Left ventricle myocardium superior (tissue), 1 donor: ENCODE data around the gene BMPR1B. TPM values are rescaled to one million over a fixed set of nuclear protein-coding genes. Genes with fewer than 3 reads are reported as not detected.
"Not testable (repeated sequence)": the region's sequence is repeated elsewhere in the genome, so short reads cannot be mapped to it uniquely, and the experiment has no call there.

Source experiments
- ATAC-seq: fragments of 200-7000 bp; cut with Tn5 transposase; one replicate; pipeline ENCODE4 v1.9.1; 2020; ENCODE audit warnings: mild to moderate bottlenecking, moderate library complexity
- DNase-seq: peaks from one replicate; pipeline ENCODE4 v3.0.0-alpha.2; 2020
- intact Hi-C: fragments of 100-400 bp; cut with micrococcal nuclease; formaldehyde crosslinking; loops from one replicate; pipeline ENCODE4 v1.11.0; 2022
- total RNA-seq: library from RNA; stranded (reverse); fragmentation: NEBNext Ultra II Directional; extraction: Animal tissue kit (Norgen Biotek cat#: 25700); gene quantifications from one replicate; pipeline ENCODE4 v1.2.1, GENCODE V29; 2021
- donor health status: DM: no; HTN: yes; CAD: no; lungs with severe emphysema.

The BMPR1B gene
- total RNA-seq, 1 donor from 2014 or later, result 1.8 TPM

- DNase-seq (no peak), ATAC-seq (no peak)
- intact Hi-C loops, result no loop called here
Observed at GRCh38 chr4:95142932-95143331, 385.2 kb downstream of the BMPR1B start.

GRCh38 chr4:95151255-95151654 lies 393.5 kb downstream of the BMPR1B start:
- intact Hi-C loops, result no loop called here
- no peak for DNase-seq
- ATAC-seq, result no peak

- intact Hi-C loops, result no loop called here
- DNase-seq (no peak), ATAC-seq (no peak)
Observed at GRCh38 chr4:95153182-95153581, 395.4 kb downstream of the BMPR1B start.

GRCh38 chr4:95155759-95156451 lies 398.1 kb downstream of the BMPR1B start:
- DNase-seq, result no peak
- intact Hi-C loops, result no loop called here
- ATAC-seq, result no peak

GRCh38 chr4:95156452-95156765 lies 398.7 kb downstream of the BMPR1B start:
- ATAC-seq (no peak), DNase-seq (no peak)
- intact Hi-C loops, result no loop called here

GRCh38 chr4:95157596-95157995 lies 399.8 kb downstream of the BMPR1B start:
- no peak for ATAC-seq
- DNase-seq, result no peak
- intact Hi-C loops, result no loop called here

GRCh38 chr4:95158045-95158444 lies 400.3 kb downstream of the BMPR1B start:
- ATAC-seq (no peak), DNase-seq (no peak)
- intact Hi-C loops, result no loop called here

- no peak for DNase-seq
- ATAC-seq, result no peak
- intact Hi-C loops, result no loop called here
Observed at GRCh38 chr4:95158626-95159025, 400.9 kb downstream of the BMPR1B start.

- intact Hi-C loops, result no loop called here
- DNase-seq, result no peak
- no peak for ATAC-seq
Observed at GRCh38 chr4:95159384-95159783, 401.6 kb downstream of the BMPR1B start.

- no peak for ATAC-seq
- no peak for DNase-seq
- intact Hi-C loops, result no loop called here
Observed at GRCh38 chr4:95161781-95162469, 404.2 kb downstream of the BMPR1B start.

GRCh38 chr4:95162867-95163266 lies 405.1 kb downstream of the BMPR1B start:
- ATAC-seq (no peak), DNase-seq (no peak)
- intact Hi-C loops, result no loop called here

- ATAC-seq, result peak; percentile 77
- intact Hi-C loops, result no loop called here
- no peak for DNase-seq
Observed at GRCh38 chr4:95165926-95166524, 408.3 kb downstream of the BMPR1B start.

- DNase-seq (no peak), ATAC-seq (no peak)
- intact Hi-C loops, result no loop called here
Observed at GRCh38 chr4:95167805-95168204, 410.1 kb downstream of the BMPR1B start.

- intact Hi-C loops, result no loop called here
- no peak for ATAC-seq
- no peak for DNase-seq
Observed at GRCh38 chr4:95170176-95170575, 412.4 kb downstream of the BMPR1B start.

GRCh38 chr4:95171377-95171776 lies 413.6 kb downstream of the BMPR1B start:
- intact Hi-C loops, ATAC-seq, DNase-seq: not testable (repeated sequence)

GRCh38 chr4:95178938-95179337 lies 421.2 kb downstream of the BMPR1B start:
- intact Hi-C loops, result no loop called here
- DNase-seq (no peak), ATAC-seq (no peak)

GRCh38 chr4:95180531-95181242 lies 422.9 kb downstream of the BMPR1B start:
- ATAC-seq (no peak), DNase-seq (no peak)
- intact Hi-C loops, result no loop called here

GRCh38 chr4:95181243-95181995 lies 423.7 kb downstream of the BMPR1B start:
- no peak for DNase-seq
- intact Hi-C loops, result no loop called here
- ATAC-seq, result no peak

- intact Hi-C loops, result no loop called here
- ATAC-seq (no peak), DNase-seq (no peak)
Observed at GRCh38 chr4:95181996-95182306, 424.2 kb downstream of the BMPR1B start.
